Measurements from ENCODE around the gene KRTAP10-8. TPM values are rescaled to one million over a fixed set of nuclear protein-coding genes. Genes with fewer than 3 reads are reported as not detected.

The KRTAP10-8 gene
- total RNA-seq, 3 donors from 2014 or later: not detected

DNA sequence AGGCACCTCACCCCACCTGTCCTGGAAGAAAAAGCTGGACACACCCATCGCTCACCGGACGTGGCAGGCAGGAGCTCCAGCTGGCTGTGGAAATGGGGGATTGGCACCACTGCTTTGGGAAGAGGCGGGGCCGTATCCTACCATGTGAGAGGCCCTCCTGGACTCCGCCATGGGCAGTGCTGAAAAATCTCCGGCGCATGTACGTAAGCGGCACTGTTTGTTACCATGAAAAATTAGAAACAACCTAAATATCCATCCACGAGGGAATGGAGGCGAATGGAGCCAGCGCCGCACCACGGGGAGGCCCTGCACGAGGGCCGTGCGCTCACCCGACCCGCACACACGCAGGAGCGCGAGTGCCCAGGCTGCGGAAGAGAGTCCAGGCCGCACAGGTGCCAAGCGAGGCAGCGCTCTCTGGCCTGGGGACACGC, 3.1 kb downstream of the KRTAP10-8 start:
- TF ChIP-seq, protein P1, sequence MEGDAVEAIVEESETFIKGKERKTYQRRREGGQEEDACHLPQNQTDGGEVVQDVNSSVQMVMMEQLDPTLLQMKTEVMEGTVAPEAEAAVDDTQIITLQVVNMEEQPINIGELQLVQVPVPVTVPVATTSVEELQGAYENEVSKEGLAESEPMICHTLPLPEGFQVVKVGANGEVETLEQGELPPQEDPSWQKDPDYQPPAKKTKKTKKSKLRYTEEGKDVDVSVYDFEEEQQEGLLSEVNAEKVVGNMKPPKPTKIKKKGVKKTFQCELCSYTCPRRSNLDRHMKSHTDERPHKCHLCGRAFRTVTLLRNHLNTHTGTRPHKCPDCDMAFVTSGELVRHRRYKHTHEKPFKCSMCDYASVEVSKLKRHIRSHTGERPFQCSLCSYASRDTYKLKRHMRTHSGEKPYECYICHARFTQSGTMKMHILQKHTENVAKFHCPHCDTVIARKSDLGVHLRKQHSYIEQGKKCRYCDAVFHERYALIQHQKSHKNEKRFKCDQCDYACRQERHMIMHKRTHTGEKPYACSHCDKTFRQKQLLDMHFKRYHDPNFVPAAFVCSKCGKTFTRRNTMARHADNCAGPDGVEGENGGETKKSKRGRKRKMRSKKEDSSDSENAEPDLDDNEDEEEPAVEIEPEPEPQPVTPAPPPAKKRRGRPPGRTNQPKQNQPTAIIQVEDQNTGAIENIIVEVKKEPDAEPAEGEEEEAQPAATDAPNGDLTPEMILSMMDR (IDR thresholded peaks at IDR 0.05): no peak
- Histone ChIP-seq H3K9me3 (peaks cover 13% of the 10 kb centered on the region), H3K4me1 (ENCODE audit: low read depth) (peaks cover 4% of the 10 kb centered on the region), H3K36me3 (ENCODE audit: low read depth) (no peaks in the 10 kb centered on the region), H3K4me3 (no peak overlapping the region)
- ATAC-seq: no peak
- intact Hi-C loops (cut with DNase I, micrococcal nuclease): no loop called here
- peak in 1 of 3 donors; percentile 34 for DNase-seq

DNA sequence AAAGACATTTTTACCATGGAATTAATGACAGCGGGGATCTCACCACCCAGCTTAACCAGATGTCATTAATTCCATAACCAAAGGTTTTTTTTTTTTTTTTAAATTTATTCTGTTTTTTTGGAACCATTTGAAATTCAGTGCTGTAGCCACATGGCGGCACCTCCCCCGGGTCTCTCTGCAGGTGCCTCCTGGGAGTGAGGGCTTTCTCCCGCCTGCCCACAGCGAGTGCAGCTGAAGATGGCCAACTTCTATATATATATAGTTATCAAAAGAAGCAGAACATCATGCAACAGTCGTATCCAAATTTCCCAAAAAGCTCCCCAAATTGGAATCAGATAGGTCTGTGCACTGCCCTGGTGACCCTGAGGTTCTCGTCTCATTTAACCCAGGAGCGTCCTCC, 3.6 kb downstream of the KRTAP10-8 start:
- H3K36me3 ChIP-seq (ENCODE audit: low read depth): no peaks in the 10 kb centered on the region
- peaks cover 10% of the 10 kb centered on the region for H3K9me3 ChIP-seq
- TF ChIP-seq, protein P1 (IDR thresholded peaks at IDR 0.05): no peak
- H3K4me3 ChIP-seq: no peak overlapping the region
- intact Hi-C loops (cut with DNase I, micrococcal nuclease): no loop called here
- peaks cover 4% of the 10 kb centered on the region for H3K4me1 ChIP-seq (ENCODE audit: low read depth)
- ATAC-seq (no peak), DNase-seq (no peak)

DNA sequence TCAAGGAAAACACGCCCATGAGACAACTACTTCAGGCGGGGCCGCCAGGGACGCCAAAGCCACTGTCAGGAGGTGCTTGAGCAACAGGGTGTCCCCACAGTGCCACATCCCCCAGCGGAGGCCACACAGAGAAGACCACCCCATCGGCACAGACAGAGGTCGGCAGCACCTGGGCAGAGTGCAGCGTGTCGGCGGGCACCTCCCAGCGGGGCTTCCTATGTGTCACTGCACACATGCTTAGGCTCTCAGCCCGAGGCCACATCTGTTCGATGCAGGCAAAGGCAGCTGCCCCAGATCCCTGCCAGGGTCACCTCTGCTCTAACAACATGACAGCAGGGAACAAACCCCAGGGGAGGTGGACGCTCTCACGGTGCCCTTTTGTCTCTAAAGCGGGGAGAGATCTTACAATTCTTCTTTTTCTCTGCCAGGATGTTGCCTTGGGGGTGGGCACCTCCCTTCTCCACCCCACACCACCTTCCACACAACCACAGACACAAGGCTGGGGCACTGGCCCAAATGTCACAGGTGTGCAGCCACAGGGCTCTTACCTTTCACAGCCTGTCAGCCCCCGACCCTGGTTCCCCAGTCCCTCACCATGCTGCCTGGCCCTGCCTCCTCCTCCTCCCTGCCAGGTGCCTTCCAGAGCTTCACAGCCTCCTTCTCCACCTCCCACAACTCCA, 4.2 kb downstream of the KRTAP10-8 start:
- Histone ChIP-seq H3K4me1 (ENCODE audit: low read depth) (peaks cover 4% of the 10 kb centered on the region), H3K36me3 (ENCODE audit: low read depth) (no peaks in the 10 kb centered on the region), H3K4me3 (no peak overlapping the region), H3K9me3 (peaks cover 7% of the 10 kb centered on the region)
- ATAC-seq (no peak), DNase-seq (peak in 1 of 3 donors; percentile 52)
- TF ChIP-seq, protein P1 (IDR thresholded peaks at IDR 0.05): no peak
- intact Hi-C loops (cut with DNase I, micrococcal nuclease): no loop called here

DNA sequence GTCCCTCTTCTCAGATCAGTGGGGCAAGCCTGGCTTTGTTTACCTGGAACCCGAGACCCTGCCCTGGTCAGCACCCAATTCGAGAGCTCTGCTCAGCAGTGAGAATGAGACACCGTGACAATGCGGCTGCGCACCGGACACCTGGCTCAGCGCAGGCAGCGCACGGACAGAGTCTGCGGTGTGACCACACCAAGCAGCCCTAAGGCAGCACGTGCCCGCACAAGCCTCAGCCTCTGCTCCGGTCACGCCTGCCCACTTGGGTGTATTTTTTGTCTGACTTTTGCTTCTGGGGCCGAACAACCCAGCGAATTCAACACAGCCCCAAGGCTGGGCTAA, 4.7 kb downstream of the KRTAP10-8 start:
- Histone ChIP-seq H3K4me3 (no peak overlapping the region), H3K4me1 (ENCODE audit: low read depth) (peaks cover 4% of the 10 kb centered on the region), H3K36me3 (ENCODE audit: low read depth) (no peaks in the 10 kb centered on the region), H3K9me3 (peaks cover 6% of the 10 kb centered on the region)
- intact Hi-C loops (cut with DNase I, micrococcal nuclease): no loop called here
- TF ChIP-seq, protein P1 (IDR thresholded peaks at IDR 0.05): no peak
- ATAC-seq (no peak), DNase-seq (peak in 1 of 3 donors; percentile 37)

DNA sequence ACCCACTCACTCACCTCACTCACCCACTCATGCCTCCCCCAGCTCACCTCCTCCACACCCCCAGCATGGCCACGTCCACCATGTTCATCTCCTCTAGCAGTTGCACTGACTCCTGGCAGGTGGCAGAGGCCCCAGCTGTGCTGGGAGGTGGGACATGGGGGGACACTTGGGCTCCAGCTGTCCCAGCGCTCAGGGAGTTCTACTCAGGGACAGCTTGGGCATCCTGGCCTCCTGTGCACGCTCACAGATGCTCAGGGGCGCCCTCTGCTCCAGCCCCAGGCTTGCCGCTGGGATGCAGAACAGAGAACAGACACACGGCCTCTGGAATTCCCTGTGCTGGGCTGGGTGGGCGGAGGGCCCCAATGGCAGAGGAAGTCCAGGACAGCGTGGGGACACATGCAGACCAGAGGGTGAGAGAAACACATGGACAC, 5.2 kb downstream of the KRTAP10-8 start:
- peak in 1 of 3 donors; percentile 30 for DNase-seq
- TF ChIP-seq, protein P1 (IDR thresholded peaks at IDR 0.05): no peak

More for the DNA sequence above, 5.2 kb downstream of the KRTAP10-8 start:
- no peaks in the 10 kb centered on the region for H3K36me3 ChIP-seq (ENCODE audit: low read depth)
- H3K9me3 ChIP-seq: peaks cover 5% of the 10 kb centered on the region
- ATAC-seq: no peak
- H3K4me3 ChIP-seq: no peak overlapping the region
- peaks cover 4% of the 10 kb centered on the region for H3K4me1 ChIP-seq (ENCODE audit: low read depth)
- intact Hi-C loops (cut with DNase I, micrococcal nuclease): no loop called here
